OCI-LY7 (cell line): ENCODE measurements around the gene FOXD1.

Source experiments
- EZH2phosphoT487 ChIP-seq: fragments of 200-600 bp; sonication (generic); IDR thresholded peaks from 2 replicates; pipeline ENCODE4 v1.6.1; 2018; ENCODE audit warnings: low read depth, borderline replicate concordance, mild to moderate bottlenecking, mixed run types, antibody characterized with exemption, low read length, moderate library complexity, mixed read lengths
- TF ChIP-seq, protein P1 (sequence below): fragments of 200-600 bp; sonication (generic); conservative IDR thresholded peaks from 2 replicates; pipeline ENCODE4 v1.5.1; 2014; ENCODE audit warnings: mild to moderate bottlenecking, antibody characterized with exemption, low read length, moderate library complexity, mixed read lengths

DNA sequence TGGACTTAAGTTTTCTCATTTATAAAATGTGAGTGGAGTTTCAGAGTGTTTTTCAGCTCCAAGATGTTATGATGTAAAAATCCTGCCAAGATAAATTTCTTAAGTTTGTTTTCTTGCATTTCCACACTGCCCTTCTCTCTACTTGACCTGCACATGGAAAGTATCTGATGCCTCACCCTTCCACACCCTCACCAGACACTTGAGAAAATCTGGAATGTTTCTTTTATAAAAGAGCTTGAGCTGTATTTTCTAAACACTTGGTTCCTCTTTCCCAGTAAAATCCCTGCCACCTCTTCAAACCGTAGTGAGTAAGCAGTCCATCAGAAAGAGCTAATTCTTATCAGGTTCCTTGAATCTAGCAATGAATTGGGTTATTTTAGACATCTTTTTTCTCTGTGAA, 42.9 kb downstream of the FOXD1 start:
- TF ChIP-seq, protein P1, sequence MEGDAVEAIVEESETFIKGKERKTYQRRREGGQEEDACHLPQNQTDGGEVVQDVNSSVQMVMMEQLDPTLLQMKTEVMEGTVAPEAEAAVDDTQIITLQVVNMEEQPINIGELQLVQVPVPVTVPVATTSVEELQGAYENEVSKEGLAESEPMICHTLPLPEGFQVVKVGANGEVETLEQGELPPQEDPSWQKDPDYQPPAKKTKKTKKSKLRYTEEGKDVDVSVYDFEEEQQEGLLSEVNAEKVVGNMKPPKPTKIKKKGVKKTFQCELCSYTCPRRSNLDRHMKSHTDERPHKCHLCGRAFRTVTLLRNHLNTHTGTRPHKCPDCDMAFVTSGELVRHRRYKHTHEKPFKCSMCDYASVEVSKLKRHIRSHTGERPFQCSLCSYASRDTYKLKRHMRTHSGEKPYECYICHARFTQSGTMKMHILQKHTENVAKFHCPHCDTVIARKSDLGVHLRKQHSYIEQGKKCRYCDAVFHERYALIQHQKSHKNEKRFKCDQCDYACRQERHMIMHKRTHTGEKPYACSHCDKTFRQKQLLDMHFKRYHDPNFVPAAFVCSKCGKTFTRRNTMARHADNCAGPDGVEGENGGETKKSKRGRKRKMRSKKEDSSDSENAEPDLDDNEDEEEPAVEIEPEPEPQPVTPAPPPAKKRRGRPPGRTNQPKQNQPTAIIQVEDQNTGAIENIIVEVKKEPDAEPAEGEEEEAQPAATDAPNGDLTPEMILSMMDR: no peak
- TF ChIP-seq EZH2phosphoT487: no peak
